Skeletal muscle satellite cell (primary cell): ENCODE measurements around the gene DLEU7.

Experiments
- H3K27me3 ChIP-seq: 2 replicates; pipeline ENCODE4 v1.7.0; 2013; ENCODE audit warnings: low read length; ENCODE audit not compliant: control insufficient read depth, insufficient read depth
- H3K36me3 ChIP-seq: 2 replicates; pipeline ENCODE4 v1.7.0; 2013; ENCODE audit warnings: mild to moderate bottlenecking, control low read depth, low read length; ENCODE audit not compliant: insufficient read depth
- H3K4me1 ChIP-seq: 2 replicates; pipeline ENCODE4 v1.7.0; 2013; ENCODE audit warnings: low read length; ENCODE audit not compliant: control insufficient read depth, insufficient read depth
- H3K4me2 ChIP-seq: 2 replicates; pipeline ENCODE4 v1.7.0; 2013; ENCODE audit warnings: mild to moderate bottlenecking, low read length
- H3K4me3 ChIP-seq: 2 replicates; pipeline ENCODE4 v1.7.0; 2013; ENCODE audit warnings: low read length
- H3K9ac ChIP-seq: 2 replicates; pipeline ENCODE4 v1.7.0; 2013; ENCODE audit warnings: mild to moderate bottlenecking, low read depth, low read length, moderate library complexity
- H3K9me3 ChIP-seq: replicated peaks from 2 replicates; pipeline ENCODE4 v1.7.0; 2013; ENCODE audit warnings: mild to moderate bottlenecking, control low read depth, low read length

DLEU7 gene

GRCh38 chr13:50871405-50871804 lies 27.9 kb upstream of the DLEU7 start:
- Histone ChIP-seq H3K9me3 (no peaks in the 10 kb centered on the region), H3K9ac (no peak overlapping the region), H3K4me1 (no peaks in the 10 kb centered on the region), H3K4me2 (no peak overlapping the region), H3K36me3 (no peaks in the 10 kb centered on the region), H3K4me3 (no peak overlapping the region), H3K27me3 (peaks cover 6% of the 10 kb centered on the region)

- no peak overlapping the region for H3K4me2 ChIP-seq
- H3K9ac ChIP-seq = no peak overlapping the region
- H3K9me3 ChIP-seq = no peaks in the 10 kb centered on the region
- peaks cover 6% of the 10 kb centered on the region for H3K27me3 ChIP-seq
- H3K36me3 ChIP-seq = no peaks in the 10 kb centered on the region
- H3K4me3 ChIP-seq = no peak overlapping the region
- H3K4me1 ChIP-seq = no peaks in the 10 kb centered on the region
Measured at GRCh38 chr13:50867637-50867945, 24.1 kb upstream of the DLEU7 start.

GRCh38 chr13:50866817-50867636 lies 23.5 kb upstream of the DLEU7 start:
- no peak overlapping the region for H3K4me3 ChIP-seq
- no peaks in the 10 kb centered on the region for H3K9me3 ChIP-seq
- H3K36me3 ChIP-seq = no peaks in the 10 kb centered on the region
- H3K4me1 ChIP-seq = no peaks in the 10 kb centered on the region
- peaks cover 6% of the 10 kb centered on the region for H3K27me3 ChIP-seq
- H3K4me2 ChIP-seq = no peak overlapping the region
- H3K9ac ChIP-seq = no peak overlapping the region

DNA sequence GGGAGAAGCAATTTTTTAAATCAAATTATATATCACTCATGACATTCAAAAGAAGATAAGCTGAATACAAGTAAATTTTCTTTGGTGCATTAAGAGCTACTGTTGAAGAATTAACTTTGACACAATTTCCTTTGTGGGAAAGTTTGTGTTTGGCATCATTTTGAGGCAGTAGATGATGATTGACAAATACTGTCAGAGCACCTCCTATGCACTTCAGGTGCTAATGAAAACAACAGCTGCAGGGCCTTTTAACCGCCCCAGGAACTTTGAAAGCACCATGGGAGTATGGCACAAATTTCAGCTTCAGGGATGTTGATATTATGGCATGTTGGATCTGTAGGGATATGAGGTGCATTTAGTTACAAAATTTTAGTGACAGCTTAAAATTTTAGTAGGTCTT lies 21.0 kb upstream of the DLEU7 start:
- H3K9ac ChIP-seq = no peak overlapping the region
- no peaks in the 10 kb centered on the region for H3K9me3 ChIP-seq
- H3K4me2 ChIP-seq = no peak overlapping the region
- peaks cover 6% of the 10 kb centered on the region for H3K27me3 ChIP-seq
- H3K4me3 ChIP-seq = no peak overlapping the region
- H3K4me1 ChIP-seq = no peaks in the 10 kb centered on the region
- H3K36me3 ChIP-seq = no peaks in the 10 kb centered on the region

- Histone ChIP-seq H3K9ac (no peak overlapping the region), H3K4me3 (no peak overlapping the region), H3K36me3 (no peaks in the 10 kb centered on the region), H3K4me2 (no peak overlapping the region), H3K27me3 (no peaks in the 10 kb centered on the region), H3K4me1 (no peaks in the 10 kb centered on the region), H3K9me3 (no peaks in the 10 kb centered on the region)
Measured at GRCh38 chr13:50855681-50856080, 12.2 kb upstream of the DLEU7 start.

DNA sequence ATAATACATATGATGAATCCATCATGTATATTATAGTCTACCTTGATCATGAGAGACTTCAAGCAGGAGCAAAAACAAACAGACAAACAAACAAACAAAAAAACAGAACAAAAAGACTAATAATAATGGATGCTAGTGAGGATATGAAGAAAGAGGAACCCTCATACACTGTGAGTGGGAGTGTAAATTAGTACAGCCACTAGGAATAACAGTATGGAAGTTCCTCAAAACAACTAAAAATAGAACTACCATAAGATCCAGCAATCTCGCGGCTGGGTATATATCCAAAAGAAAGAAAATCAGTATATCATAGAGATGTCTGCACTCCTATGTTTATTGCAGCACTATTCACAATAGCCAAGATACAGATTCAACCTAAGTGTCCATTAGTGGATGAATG lies 7.0 kb upstream of the DLEU7 start:
- H3K27me3 ChIP-seq = peaks cover 5% of the 10 kb centered on the region
- no peaks in the 10 kb centered on the region for H3K9me3 ChIP-seq
- no peak overlapping the region for H3K4me3 ChIP-seq
- H3K36me3 ChIP-seq = no peaks in the 10 kb centered on the region
- H3K9ac ChIP-seq = no peak overlapping the region
- no peaks in the 10 kb centered on the region for H3K4me1 ChIP-seq
- H3K4me2 ChIP-seq = no peak overlapping the region

DNA sequence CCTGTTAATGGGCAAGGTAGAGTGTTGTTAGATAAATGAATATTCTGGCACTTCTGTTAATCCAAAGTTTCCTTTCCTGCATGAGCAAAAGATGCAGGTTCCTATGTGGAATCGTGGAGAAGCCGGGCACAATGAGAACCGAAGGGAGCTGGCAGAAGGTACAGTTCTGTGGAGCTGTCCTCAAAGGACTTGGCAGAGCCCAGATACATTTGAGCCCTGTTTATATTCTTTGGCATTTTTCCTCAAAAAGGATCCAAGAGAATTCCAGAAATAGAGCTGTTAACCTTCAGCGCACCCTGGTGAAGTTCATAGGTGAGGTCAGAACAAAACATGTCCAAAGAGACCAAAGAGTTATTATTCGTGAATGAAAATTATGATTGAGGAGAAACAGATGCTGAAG lies 4.0 kb upstream of the DLEU7 start:
- Histone ChIP-seq H3K4me3 (no peak overlapping the region), H3K36me3 (no peaks in the 10 kb centered on the region), H3K4me2 (no peak overlapping the region), H3K4me1 (peaks cover 18% of the 10 kb centered on the region), H3K27me3 (peaks cover 18% of the 10 kb centered on the region), H3K9me3 (no peaks in the 10 kb centered on the region), H3K9ac (no peak overlapping the region)

DNA sequence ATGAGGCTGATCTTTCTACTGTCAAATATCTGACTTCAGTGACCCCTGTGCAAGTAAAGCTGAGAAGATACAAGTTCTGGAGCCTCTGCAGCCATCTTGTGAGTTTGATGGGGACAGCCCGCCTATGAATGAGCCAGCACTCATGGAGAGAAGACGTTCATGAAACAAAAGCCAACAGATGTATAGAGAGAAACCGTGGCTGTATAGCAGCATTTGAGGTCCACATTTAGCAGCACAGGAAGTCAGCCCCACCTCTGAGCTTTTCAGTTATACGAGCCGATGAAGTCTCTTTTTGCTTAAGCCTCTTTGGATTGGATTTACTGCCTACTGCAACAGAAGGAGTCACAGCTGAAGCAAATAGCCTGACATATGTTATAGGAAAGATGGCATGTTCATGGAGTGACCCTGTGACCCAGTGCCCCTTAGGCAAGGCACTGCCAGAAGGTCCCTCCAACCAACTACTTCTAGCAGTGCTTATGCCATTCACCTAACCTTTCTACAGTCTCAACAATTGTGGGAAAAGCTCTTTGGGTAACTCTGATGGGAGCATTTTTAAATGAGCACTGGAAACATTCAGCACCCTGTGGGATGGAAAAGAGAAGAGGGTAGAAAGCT lies 3.5 kb upstream of the DLEU7 start:
- H3K9me3 ChIP-seq = no peaks in the 10 kb centered on the region
- H3K4me2 ChIP-seq = no peak overlapping the region
- H3K36me3 ChIP-seq = no peaks in the 10 kb centered on the region
- H3K4me3 ChIP-seq = no peak overlapping the region
- peaks cover 23% of the 10 kb centered on the region for H3K27me3 ChIP-seq
- peaks cover 18% of the 10 kb centered on the region for H3K4me1 ChIP-seq
- H3K9ac ChIP-seq = no peak overlapping the region

GRCh38 chr13:50845211-50845610 lies 1.7 kb upstream of the DLEU7 start:
- Histone ChIP-seq H3K4me3 (no peak overlapping the region), H3K4me2 (no peak overlapping the region), H3K9ac (no peak overlapping the region), H3K9me3 (no peaks in the 10 kb centered on the region), H3K4me1 (peaks cover 18% of the 10 kb centered on the region), H3K36me3 (no peaks in the 10 kb centered on the region), H3K27me3 (peaks cover 29% of the 10 kb centered on the region)

GRCh38 chr13:50844084-50844875 lies 788 bp upstream of the DLEU7 start:
- no peak overlapping the region for H3K4me3 ChIP-seq
- no peak overlapping the region for H3K9ac ChIP-seq
- H3K4me1 ChIP-seq = peaks cover 18% of the 10 kb centered on the region
- H3K27me3 ChIP-seq = peaks cover 32% of the 10 kb centered on the region
- no peaks in the 10 kb centered on the region for H3K36me3 ChIP-seq
- no peaks in the 10 kb centered on the region for H3K9me3 ChIP-seq
- no peak overlapping the region for H3K4me2 ChIP-seq

- H3K4me3 ChIP-seq = peak overlapping the region; percentile 57
- H3K36me3 ChIP-seq = no peaks in the 10 kb centered on the region
- H3K27me3 ChIP-seq = peaks cover 46% of the 10 kb centered on the region
- H3K4me2 ChIP-seq = peak overlapping the region; percentile 75
- H3K9me3 ChIP-seq = no peaks in the 10 kb centered on the region
- H3K4me1 ChIP-seq = peaks cover 18% of the 10 kb centered on the region
- H3K9ac ChIP-seq = no peak overlapping the region
Measured at GRCh38 chr13:50842990-50843256, 569 bp downstream of the DLEU7 start.
